NCI-H748 treated with DMSO at 0.1 percent for 48 hours (cell line): ENCODE measurements around the gene SLC9A6.
"Not testable (repeated sequence)": the region's sequence is repeated elsewhere in the genome, so short reads cannot be mapped to it uniquely, and the experiment has no call there.

Source experiments
- DNase-seq: peaks from one replicate; lab custom pipeline; 2025; lab: John Stamatoyannopoulos, UW

SLC9A6 gene

GRCh38 chrX:136029766-136030165 lies 44.5 kb downstream of the SLC9A6 start:
- no peak for DNase-seq

GRCh38 chrX:136030303-136031191 lies 45.3 kb downstream of the SLC9A6 start:
- no peak for DNase-seq

- no peak for DNase-seq
Observed at GRCh38 chrX:136031626-136032025, 46.4 kb downstream of the SLC9A6 start.

GRCh38 chrX:136032370-136032769 lies 47.1 kb downstream of the SLC9A6 start:
- no peak for DNase-seq

GRCh38 chrX:136034668-136035067 lies 49.4 kb downstream of the SLC9A6 start:
- DNase-seq = no peak

GRCh38 chrX:136035663-136036062 lies 50.4 kb downstream of the SLC9A6 start:
- DNase-seq = no peak

GRCh38 chrX:136039485-136039884 lies 54.2 kb downstream of the SLC9A6 start:
- DNase-seq = no peak

- no peak for DNase-seq
Observed at GRCh38 chrX:136039968-136040367, 54.7 kb downstream of the SLC9A6 start.

GRCh38 chrX:136041254-136041812 lies 56.1 kb downstream of the SLC9A6 start:
- DNase-seq = no peak

GRCh38 chrX:136045008-136045407 lies 59.8 kb downstream of the SLC9A6 start:
- DNase-seq = no peak

- no peak for DNase-seq
Observed at GRCh38 chrX:136046295-136047015, 61.2 kb downstream of the SLC9A6 start.

GRCh38 chrX:136047016-136047642 lies 61.9 kb downstream of the SLC9A6 start:
- no peak for DNase-seq

GRCh38 chrX:136047969-136048368 lies 62.7 kb downstream of the SLC9A6 start:
- DNase-seq = no peak

- DNase-seq = no peak
Observed at GRCh38 chrX:136048446-136048845, 63.2 kb downstream of the SLC9A6 start.

GRCh38 chrX:136049608-136050007 lies 64.4 kb downstream of the SLC9A6 start:
- DNase-seq = no peak

GRCh38 chrX:136050875-136051274 lies 65.6 kb downstream of the SLC9A6 start:
- DNase-seq = not testable (repeated sequence)

- no peak for DNase-seq
Observed at GRCh38 chrX:136051611-136052010, 66.4 kb downstream of the SLC9A6 start.

GRCh38 chrX:136055651-136056221 lies 70.5 kb downstream of the SLC9A6 start:
- no peak for DNase-seq

- DNase-seq = no peak
Observed at GRCh38 chrX:136057567-136057966, 72.3 kb downstream of the SLC9A6 start.

GRCh38 chrX:136059350-136059749 lies 74.1 kb downstream of the SLC9A6 start:
- DNase-seq = no peak

- DNase-seq = no peak
Observed at GRCh38 chrX:136061286-136061685, 76.1 kb downstream of the SLC9A6 start.

GRCh38 chrX:136061696-136062095 lies 76.5 kb downstream of the SLC9A6 start:
- no peak for DNase-seq
